ACHN (cell line): ENCODE results near the gene WDR37.
A peak's percentile ranks its signal among the peaks of the same experiment; 100 is the strongest.
"Not testable (repeated sequence)": the region's sequence is repeated elsewhere in the genome, so short reads cannot be mapped to it uniquely, and the experiment has no call there.

Experiments used
- DNase-seq: peaks from one replicate; pipeline ENCODE4 v3.0.0-alpha.2; 2015
- in situ Hi-C: cut with HindIII; loops from 2 replicates; pipeline ENCODE4 v1.10.0; 2017; ENCODE audit warnings: low sequenced_read_pairs, low pct_ligation_motif_present, low pct_unique_long_range_greater_than_20kb

WDR37 gene

DNA sequence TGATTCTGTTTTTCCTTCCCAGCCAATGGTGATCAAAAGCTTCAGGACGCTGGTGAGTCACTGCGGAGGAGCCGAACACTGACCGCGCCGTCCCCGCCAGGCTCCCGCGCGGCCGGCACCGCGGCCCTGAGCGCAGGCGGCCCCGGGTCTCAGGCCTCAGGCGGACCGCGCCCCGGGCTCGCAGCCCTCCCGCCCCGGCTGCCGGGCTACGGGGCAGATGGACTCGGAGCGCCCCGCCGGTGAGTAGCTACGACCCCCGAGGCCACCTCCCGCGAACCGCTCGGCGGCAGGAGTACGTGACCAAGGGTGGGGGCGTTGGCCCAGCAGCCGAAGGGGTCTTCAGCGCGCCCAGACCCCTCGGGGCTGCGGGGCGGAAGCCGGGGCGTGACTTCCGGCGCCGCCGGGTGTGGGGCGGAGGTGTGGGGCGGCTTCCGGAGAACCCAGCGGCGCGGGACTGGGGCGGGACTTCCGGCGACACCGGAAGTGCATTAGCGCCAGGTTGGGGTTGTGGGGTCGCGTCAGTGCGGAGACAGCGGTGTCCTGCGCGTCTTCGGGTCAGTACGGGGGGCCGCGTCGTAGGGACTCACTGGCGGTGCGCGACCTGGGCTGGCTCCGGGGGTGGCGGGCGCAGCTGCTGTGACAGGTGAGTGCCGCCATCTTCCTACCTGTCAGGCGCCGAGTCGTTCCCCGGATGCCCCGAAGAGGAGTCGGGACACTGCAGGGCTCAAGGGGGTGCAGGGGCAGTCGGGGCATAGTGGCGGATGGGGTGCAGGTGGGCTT lies at the start of gene WDR37:
WDR37 (plus strand) TSS at position 60 of the 780 bp plus-strand sequence. CDS start 15,771 bp downstream, outside the sequence.
- in situ Hi-C loops = no loop called here
- DNase-seq = peak; percentile 83

- in situ Hi-C loops = no loop called here
- no peak for DNase-seq
These were observed 49.6 kb upstream of the WDR37 start for GRCh38 chr10:1006573-1006972.

GRCh38 chr10:1007583-1007982 lies 48.6 kb upstream of the WDR37 start:
- in situ Hi-C loops = no loop called here
- DNase-seq = no peak

- no peak for DNase-seq
- in situ Hi-C loops = no loop called here
These were observed 47.1 kb upstream of the WDR37 start for GRCh38 chr10:1009071-1009494.

GRCh38 chr10:1009947-1010346 lies 46.2 kb upstream of the WDR37 start:
- in situ Hi-C loops, DNase-seq: not testable (repeated sequence)

- in situ Hi-C loops = no loop called here
- no peak for DNase-seq
These were observed 45.5 kb upstream of the WDR37 start for GRCh38 chr10:1010703-1011102.

DNA sequence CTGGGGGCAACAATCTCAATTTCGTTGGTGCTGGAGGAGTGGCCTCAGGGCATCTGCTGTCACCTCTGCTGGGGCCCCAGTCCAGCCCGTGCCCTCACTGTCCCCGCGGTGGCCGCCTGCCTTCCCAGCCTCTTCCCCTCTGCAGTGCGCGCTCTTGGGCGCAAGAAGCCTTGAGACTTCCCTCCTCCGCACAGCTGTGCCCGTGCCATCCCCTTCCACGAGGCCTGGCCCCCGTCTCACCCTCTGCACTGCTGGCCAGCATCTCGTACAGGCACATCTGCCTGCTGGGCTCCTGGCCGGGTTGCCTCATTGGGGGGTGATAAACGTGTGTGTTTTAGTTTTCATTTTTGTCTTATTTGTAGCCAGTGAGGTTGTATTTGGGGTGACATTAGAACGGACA lies 44.5 kb upstream of the WDR37 start:
- no peak for DNase-seq
- in situ Hi-C loops = no loop called here

- in situ Hi-C loops = no loop called here
- no peak for DNase-seq
These were observed 40.5 kb upstream of the WDR37 start for GRCh38 chr10:1015688-1016087.

DNA sequence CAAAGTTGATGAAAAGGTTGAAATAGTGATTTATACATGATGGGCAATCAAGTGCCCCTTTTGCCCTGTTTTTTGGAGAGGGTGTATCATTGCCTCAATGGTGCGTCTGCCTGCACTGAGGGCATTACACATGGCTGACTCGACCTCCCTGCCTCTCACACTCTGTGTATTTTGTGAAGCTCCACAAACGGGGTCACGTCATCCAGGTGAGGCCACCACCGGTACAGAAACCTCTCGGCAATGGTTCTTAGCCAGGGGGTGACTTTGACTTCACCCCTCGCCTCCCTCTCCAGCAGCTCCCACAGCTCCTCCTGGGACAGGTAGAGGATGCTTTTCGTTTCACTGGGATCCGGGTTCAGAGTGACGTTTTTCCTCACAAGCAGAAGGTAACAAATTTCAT lies 36.8 kb upstream of the WDR37 start:
- no peak for DNase-seq
- in situ Hi-C loops = no loop called here

DNA sequence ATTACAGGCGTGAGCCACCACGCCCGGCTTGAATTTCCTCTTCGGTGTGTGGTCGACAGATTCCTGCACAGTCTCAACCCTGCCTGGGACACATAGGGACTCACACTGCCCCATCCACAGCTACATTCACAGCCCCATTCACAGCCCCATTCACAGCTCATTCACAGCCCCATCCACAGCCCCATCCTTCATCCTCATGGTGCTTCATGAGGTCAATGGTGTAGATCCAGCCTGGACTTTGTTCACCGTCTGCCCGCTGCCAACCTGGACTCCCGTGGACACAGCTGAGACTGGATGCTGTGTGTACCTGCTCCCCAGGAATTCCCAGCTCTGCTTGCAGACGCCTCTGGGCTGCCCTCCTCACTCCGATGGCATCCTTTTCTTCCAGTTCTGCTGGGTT lies 35.7 kb upstream of the WDR37 start:
- DNase-seq = no peak
- in situ Hi-C loops = no loop called here

DNA sequence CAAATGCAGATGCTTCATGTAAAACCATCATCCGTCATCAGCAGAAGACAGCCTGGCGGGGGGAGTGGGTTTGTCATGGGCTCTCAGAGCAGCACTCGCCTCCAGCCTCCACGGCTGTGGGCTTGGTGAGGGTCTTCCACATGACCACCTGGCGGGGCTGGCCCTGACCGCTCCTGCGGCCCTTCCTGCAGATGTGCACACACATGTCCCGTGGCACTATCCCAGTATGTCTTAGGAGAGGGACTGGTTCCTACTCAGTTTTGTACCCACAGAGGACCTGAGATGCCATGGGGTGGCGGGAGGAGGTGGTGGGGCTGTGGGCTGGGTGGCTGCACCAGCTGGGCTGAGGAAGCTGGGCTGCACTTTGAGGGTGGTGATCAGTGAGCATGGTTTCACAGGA lies 35.2 kb upstream of the WDR37 start:
- in situ Hi-C loops = no loop called here
- no peak for DNase-seq

GRCh38 chr10:1022413-1022812 lies 33.8 kb upstream of the WDR37 start:
- in situ Hi-C loops = no loop called here
- DNase-seq = no peak

GRCh38 chr10:1024103-1024502 lies 32.1 kb upstream of the WDR37 start:
- in situ Hi-C loops = no loop called here
- DNase-seq = no peak

- DNase-seq = no peak
- in situ Hi-C loops = no loop called here
These were observed 30.5 kb upstream of the WDR37 start, which contains the start of gene IDI2 for GRCh38 chr10:1025683-1026082. IDI2 (minus strand) TSS chr10:1025859; CDS start chr10:1024723, 1,136 bp downstream.

GRCh38 chr10:1026578-1026977 lies 29.6 kb upstream of the WDR37 start:
- in situ Hi-C loops = no loop called here
- no peak for DNase-seq

- no peak for DNase-seq
- in situ Hi-C loops = no loop called here
These were observed 26.3 kb upstream of the WDR37 start for GRCh38 chr10:1029838-1030237.

- in situ Hi-C loops = no loop called here
- no peak for DNase-seq
These were observed 22.6 kb upstream of the WDR37 start for GRCh38 chr10:1033601-1034000.

DNA sequence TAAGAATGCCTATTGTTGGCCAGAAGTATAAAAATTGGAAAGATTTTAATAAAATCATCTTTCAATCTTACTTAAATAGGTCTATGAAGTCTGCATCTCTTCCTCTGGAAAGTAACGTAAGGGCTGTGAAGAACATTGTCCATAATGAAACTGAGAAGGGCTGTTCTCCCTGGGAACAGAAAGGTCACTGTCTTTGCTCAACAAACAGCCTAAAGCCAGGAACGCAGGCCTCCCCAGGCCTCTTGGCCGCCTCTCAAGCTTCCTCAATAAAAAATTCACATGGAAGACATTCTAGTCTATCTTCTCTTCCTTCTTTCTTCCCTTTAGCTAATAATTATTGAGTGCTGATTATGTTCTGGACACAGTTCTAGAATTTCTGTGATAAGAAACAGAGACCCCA lies 21.4 kb upstream of the WDR37 start:
- in situ Hi-C loops = no loop called here
- DNase-seq = no peak

DNA sequence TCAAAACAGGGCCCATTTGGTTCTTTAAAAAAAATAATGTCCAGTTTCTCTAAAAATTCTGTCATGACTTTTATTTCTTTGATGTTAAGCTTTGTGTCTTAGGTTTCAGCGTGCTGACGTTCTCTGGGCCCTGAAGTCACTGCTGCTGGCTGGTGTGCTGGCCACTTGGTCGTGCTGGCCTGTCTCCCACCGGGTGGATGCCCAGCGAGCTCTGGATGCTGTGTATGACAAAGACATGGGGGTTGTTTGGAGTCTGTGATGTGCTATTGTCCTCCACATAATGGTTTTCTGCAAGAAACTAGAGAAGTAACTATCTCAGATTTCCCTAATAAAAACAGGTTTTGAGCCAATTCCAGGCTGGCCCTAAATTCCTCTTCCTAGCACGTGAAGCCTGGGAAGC lies 21.0 kb upstream of the WDR37 start:
- in situ Hi-C loops = no loop called here
- no peak for DNase-seq

- DNase-seq = peak; percentile 66
- in situ Hi-C loops = no loop called here
These were observed 19.8 kb upstream of the WDR37 start for GRCh38 chr10:1036341-1036791.
